Liver (tissue), 3 donors: Measurements from ENCODE around the gene MYF6.

Experiments
- GABPA ChIP-seq, 2 donors: IDR thresholded peaks in 1 of 2; conservative IDR thresholded peaks in 1 of 2; 2 replicates each; pipeline ENCODE4 v1.6.1; 2016; ENCODE audit warnings: antibody characterized with exemption in 2 of 2, mild to moderate bottlenecking in 1 of 2, moderate library complexity in 1 of 2
- JUND ChIP-seq, 2 donors: IDR thresholded peaks; 2 replicates each; pipeline ENCODE4 v1.6.1; 2016; ENCODE audit warnings: antibody characterized with exemption in 2 of 2
- TAF1 ChIP-seq: conservative IDR thresholded peaks from 2 replicates; pipeline ENCODE4 v1.6.1; 2016; ENCODE audit warnings: antibody characterized with exemption, mild to moderate bottlenecking
- TF ChIP-seq, protein P1 (sequence below): fragments of 150-350 bp; IDR thresholded peaks from 2 replicates; pipeline ENCODE4 v1.5.1; 2017; ENCODE audit warnings: improper control_type of control experiment, low read depth, low read length; ENCODE audit not compliant: missing input control
- donor health status: healthy.
- donor health status: healthy.

DNA sequence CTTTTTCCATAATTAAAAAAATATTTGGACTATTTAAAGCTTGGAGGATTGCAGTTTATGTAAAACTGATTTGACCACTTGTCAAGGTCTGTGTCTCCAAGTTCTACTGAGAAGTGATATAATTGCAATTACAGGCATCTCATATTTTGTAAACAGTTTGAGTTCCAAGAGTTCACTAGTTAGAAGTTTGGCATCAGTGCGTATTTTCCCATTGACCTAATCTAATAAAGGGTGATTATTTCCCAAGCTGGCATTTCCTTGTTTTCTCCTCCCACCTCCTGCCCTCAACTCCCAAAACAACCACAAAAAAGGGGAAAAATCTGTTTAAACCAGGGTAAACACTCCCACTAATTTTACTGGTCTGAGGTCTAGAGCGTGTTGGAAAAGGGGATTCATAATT, 3.0 kb upstream of the MYF6 start:
- TF ChIP-seq, protein P1, sequence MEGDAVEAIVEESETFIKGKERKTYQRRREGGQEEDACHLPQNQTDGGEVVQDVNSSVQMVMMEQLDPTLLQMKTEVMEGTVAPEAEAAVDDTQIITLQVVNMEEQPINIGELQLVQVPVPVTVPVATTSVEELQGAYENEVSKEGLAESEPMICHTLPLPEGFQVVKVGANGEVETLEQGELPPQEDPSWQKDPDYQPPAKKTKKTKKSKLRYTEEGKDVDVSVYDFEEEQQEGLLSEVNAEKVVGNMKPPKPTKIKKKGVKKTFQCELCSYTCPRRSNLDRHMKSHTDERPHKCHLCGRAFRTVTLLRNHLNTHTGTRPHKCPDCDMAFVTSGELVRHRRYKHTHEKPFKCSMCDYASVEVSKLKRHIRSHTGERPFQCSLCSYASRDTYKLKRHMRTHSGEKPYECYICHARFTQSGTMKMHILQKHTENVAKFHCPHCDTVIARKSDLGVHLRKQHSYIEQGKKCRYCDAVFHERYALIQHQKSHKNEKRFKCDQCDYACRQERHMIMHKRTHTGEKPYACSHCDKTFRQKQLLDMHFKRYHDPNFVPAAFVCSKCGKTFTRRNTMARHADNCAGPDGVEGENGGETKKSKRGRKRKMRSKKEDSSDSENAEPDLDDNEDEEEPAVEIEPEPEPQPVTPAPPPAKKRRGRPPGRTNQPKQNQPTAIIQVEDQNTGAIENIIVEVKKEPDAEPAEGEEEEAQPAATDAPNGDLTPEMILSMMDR = no peak
- TF ChIP-seq GABPA (IDR thresholded peaks at IDR 0.05 in 1 of 2, conservative IDR thresholded peaks at IDR 0.05 in 1 of 2) (no peak), JUND (IDR thresholded peaks at IDR 0.05) (no peak), TAF1 (no peak)
